NCI-H146 (cell line): Measurements from ENCODE around the gene KDR.

Experiments used
- DNase-seq: peaks from one replicate; lab custom pipeline; 2025; lab: John Stamatoyannopoulos, UW

Gene KDR

DNA sequence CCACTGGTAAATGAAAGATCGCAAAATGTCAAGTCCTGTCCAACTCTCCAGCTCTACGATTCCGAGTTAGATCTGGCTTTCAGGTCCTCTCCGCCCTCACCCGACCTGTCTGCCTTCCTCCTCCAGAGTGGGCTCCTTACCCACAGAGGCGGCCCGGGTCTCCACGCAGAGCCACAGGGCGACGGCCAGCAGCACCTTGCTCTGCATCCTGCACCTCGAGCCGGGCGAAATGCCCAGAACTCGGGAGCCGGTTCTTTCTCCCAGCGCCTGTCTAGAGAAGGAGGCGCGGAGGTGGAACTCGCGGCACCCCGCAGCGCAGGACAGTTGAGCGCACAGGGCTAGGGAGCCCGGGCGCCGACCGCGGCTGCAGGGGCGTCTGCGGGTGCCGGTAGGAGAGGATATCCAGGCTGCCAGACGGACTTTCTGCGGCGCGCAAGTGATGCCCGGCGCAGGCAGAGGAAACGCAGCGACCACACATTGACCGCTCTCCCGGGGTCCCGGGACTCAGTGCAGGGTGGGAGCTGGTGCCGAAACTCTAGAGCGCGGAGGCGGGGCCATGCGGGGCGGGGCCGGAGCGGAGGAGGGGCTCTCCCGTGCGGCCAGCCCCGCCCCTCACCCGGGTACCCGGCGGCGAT lies at the start of gene KDR:
TSS of gene KDR (minus strand) at position 509 of the 635 bp plus-strand sequence. CDS start at position 207, 302 bp downstream.
- DNase-seq, result peak; percentile 8

DNA sequence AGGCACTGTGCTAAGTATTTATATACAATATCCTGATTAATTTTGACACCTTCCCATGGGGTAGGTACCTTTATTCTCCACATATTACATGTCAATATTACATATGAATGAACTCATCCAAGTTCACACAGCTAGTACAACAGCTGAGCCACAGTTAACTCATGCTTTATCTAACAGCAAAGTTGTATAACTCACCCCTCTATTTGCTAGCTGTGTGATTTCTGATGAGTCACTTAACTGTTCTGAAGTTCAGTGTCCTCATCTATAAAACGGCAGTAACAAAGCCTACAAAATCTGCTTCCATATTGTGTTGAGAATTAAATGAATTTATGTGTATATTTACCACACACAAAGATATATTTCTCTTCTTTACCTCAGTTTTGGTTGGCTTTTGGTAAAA lies 48.2 kb upstream of the KDR start:
- no peak for DNase-seq

DNA sequence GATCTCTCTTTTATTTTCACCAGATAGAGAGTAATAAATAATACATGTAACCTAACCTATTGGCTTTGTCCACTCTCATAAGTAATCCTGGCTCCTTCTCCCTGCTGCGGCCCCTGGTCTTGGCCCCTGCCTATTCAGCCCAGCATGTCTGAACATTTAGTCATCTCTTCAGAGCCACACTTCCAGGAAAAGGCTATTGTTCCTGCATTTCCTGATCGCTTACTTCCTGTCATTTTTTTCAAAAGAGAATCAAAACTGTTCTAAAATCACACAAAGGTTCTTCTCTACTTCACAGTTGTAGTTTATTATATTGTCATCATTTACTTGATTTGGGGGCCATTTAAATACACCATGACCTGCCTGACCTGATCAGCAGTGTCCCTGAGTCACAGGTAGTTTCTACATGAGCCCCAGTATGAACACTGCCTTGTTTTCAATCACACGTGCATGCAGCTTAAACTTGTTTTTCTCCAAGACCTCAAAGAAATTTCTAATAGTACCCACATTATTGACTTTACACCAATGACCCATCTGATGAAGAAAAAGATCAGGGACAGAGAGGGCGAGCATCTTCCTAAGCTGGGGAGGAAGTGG lies 47.4 kb upstream of the KDR start:
- no peak for DNase-seq

DNA sequence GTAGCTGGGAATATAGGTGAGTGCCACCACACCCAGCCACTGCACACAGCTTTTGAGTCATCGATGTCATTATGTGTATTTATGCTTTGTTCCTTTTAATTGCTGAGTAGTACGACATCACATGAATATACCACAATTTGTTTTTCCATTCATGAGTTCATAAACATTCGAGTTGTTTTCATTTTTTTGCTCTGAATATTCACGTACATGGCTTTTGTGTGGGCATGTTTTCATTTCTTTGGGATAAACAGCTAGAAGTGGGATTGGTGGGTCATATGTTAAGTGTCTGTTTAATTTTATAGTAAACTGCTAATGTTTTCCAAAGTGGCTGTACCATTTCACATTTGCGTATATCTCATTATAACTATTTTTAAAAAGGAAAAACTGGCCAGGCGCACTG lies 45.1 kb upstream of the KDR start:
- no peak for DNase-seq

DNA sequence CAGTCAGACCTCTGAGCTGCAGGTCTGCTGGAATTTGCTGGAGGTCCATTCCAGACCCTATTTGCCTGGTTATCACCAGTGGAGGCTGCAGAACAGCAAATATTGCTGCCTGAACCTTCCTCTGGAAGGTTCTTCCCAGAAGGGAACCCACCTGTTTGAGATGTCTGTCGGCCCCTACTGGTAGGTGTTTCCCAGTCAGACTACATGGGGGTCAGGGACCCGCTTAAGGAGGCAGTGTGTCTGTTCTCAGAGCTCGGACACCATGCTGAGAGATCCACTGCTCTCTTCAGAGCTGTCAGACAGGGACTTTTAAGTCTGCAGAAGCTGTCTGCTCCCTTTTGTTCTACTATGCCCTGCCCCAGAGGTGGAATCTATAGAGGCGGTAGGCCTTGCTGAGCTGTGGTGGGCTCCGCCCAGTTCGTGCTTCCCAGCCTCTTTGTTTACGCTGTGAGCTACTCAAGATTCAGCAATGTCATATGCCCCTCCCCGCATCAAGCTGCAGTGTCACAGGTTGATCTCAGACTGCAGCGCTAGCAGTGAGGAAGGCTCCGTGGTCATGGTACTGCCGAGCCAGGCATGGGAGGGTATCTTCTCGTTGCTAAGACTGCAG lies 44.1 kb upstream of the KDR start:
- no peak for DNase-seq

DNA sequence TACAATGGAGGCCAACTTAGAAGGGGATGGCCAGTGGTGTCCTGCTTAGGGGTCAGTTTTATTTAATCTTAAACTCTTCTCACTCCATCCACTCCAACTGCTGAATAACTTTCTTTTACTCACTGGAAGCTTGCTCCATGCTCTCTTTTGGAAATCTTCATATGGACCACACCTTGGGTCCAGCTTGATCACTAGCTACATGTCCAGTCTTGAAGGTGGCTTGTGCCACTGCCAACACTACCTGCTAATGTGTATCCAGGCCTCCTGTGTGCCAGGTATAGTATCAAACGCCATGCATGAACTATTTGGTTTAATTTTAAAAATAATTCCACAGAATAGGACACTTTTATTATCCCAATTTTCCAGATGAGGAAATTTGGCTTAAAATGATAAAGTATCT lies 37.0 kb upstream of the KDR start:
- no peak for DNase-seq

DNA sequence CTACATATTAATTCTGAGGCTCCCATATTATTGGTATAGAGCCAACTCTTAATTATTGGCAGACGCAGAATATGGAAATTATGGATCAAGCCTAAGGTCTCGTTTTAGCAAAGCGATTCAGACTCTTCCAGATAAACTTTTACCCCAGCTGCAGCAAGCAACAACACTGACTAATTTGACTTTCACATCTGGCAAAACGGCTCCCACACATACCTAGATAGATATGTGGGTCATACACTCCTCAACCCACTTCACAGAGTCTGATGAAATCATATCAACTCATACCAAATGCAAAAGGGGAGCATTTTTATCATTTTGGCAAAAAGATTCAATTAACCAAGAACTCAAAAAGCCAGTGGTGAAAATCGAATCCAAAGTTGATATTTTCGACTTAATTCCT lies 36.3 kb upstream of the KDR start:
- no peak for DNase-seq

DNA sequence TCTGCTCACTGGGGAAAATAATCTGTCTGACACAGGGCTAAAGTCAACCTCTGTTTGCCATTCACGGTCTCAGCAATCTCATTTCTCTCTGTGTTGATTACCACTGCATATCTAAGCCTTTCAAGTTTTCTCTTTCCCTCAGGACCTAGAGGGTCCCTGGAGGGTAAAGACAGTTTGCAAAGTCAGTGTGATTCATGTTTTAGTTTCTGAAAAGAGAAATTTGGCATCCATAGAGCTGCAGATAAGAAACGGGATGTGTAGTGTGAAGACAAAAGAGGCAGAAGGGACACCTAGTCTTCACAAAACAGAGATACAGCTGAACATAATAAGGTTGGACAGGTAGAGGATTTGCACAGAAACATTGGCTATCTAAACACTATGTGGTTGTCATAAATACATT lies 34.5 kb upstream of the KDR start:
- DNase-seq, result no peak

DNA sequence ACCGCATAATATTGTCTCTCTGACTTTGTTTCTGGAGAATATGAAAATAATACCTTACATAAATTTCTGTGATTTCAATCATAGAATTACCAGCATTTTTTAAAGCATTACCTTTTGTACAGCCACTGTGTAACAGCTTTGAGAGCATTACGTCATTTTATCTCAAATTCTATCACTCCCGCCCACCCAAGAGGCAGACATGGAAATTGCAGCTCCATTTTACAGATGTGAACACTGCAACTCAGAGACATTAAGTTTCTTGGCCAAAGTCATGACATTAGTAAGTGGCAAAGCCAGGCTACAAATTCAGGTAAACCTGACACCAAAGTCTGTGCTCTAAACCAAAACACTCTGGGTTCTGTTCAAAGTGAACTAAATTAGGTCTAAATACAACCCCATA lies 33.6 kb upstream of the KDR start:
- DNase-seq, result no peak

DNA sequence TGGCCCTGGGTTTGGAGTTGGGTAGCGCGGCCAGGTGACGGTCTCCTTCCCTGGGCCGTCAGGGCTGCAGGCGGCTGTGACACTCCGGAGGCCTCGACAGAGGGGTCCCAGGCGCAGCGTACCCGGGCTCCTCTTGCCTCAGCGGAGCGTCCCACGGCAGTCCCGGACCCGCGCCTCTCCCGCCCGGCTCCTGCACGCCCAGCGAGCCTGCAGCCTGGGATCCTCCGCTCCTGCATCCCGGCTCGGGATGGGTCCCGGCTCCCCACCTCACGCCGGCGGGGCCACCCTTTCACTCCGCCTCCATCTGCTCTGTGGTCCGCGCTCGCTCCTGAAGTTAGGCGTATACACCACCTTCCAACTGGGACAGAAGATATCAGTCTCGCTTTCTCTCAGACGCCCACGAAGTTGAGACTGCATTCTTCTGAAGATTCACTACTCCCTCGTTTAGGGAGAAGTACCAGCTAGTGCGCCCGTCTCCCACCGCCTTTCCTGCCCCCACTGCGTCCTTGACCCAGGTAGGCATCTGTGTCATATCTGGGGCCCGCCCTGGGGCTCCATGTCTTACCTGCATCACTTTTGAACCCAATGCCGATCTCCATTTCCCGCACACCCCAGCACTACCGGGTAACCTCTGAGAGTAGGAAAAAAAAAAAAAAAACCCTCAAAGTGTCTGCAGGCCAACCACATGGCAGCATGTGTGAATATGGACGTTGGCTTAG lies 32.3 kb upstream of the KDR start:
- DNase-seq, result no peak

DNA sequence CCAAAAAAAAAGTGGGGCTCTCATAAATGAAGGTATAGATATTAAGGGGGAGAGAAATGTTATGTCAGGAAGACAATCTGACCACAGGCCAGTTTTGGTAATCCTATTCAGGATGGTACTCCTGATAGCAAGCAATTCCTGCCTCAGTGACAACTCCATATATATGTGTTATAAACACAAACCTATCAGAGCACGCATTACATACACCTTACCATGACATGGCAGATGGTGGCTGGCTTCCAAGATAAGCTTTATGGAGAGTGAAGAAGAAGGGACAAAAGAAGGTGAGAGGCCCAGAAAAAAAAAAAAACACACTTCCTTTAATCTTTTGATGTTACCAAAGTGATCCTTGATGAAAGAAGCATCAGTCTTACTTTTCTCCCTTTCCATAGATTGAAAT lies 29.5 kb upstream of the KDR start:
- no peak for DNase-seq

DNA sequence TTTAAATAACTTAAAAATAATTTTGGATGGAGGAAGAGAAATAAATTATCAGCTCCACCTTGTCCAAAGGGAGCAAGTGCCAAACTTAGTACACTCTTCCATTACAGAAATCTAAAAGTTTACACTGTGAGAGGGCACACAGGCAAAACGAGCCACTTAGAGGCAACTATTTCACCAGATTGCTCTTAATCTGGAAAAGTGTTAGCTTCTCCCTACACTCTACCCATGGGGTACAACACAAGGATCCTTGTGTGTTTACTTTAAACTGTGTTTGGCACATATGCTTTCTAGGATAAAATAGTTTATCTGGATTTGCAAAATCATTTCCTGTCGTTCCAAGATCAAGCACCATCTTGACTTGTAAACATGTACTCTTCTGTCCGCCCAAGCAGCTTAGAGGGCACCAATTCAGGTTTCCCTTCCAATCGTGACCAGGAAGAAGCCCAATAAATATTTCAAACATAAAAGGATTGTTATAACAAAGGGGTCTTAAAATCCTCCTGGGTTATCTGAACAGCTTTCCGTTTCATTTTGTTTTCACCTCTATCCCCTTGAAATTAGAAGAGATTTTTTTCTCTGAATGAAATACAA lies 29.0 kb upstream of the KDR start:
- no peak for DNase-seq

DNA sequence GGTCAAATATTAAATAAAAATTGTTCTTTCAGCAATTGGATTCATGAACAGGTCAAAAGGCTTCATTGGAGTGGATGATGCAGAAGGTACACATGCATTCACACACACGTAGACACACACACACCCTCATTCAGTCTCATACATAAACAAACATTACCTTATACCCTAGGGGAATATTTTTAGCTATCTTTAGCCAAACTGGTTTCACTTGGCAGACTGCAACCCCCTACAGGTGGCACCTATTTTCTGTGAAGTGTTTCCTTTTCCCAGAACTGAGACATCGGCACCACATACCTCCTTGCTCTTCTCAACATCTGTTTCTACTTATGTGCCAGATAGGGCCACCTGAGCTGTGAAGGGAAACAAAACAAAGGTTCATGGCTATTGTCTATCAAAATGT lies 18.5 kb upstream of the KDR start:
- no peak for DNase-seq

DNA sequence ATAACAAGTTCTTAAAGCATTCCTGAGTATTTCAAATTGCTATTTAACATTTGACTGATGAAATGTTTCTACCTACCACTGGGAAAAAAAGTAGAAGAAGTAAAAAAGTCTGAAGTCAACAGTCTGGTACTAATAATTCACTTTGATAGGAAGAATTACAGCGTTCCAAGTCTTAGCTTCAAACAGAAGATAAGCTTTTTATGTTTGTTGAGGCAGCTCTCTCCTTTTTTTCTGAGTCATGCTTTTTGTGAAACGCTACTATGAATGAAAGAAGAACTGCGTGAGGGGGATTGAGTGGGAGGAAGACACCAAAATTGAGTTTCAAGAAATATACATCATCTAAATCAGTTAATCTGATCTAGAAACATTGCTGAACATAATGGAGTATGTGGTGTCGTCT lies 13.0 kb upstream of the KDR start:
- no peak for DNase-seq

DNA sequence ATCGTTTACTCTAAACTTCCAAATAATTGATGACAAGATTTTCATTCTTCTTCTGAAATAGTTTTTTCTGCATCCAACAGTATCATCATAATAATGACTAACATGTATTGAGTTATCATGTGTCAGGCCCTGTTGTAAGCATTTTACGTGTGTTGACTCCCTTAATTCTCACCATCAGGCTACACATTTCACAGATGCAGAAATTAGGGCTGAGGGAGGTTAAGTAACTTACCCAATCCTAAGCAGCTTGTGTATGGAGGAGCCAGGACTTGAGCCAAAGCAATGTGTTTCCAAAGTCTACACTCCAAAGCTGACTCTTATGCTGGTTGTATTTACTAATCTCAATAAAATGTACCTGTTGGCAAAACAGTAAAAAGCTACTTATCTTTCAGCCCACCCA lies 11.2 kb upstream of the KDR start:
- no peak for DNase-seq

DNA sequence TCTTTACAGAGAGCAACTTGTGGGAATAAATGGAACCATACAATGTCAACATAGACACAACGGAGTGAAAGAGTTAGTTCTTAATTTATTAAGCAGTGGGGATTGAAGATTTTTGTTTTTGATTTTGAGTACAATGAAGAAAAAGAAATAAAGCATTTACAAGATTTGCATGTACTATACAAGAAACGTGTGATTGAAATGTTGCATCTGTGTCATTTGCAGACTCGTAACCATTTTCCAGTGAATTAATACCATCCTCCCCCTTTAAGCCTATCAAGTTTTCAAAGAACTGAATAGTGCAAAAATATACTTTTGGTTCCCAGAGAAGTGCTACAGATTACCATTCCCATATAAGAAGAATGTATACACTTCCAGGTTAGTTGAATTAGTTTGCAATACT lies 8.6 kb upstream of the KDR start:
- no peak for DNase-seq

DNA sequence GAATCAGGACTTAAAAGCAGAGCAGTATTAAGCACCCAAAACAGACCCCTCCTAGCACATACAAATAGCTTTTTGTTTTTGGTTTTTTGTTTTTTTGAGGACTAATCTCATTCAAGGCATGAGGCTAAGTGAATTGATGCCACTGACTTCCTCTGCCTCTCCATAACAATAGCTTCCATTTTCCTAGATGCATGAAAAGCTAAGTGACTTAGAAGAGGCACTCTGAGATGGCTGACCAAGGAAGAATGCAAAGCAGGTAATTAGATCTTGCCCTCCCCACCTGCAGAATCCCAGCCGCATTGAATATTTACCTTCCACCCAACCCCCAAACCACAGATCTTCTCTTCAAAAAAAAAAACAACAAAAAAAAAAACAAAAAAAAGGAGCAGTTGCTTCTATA lies 7.4 kb upstream of the KDR start:
- no peak for DNase-seq

DNA sequence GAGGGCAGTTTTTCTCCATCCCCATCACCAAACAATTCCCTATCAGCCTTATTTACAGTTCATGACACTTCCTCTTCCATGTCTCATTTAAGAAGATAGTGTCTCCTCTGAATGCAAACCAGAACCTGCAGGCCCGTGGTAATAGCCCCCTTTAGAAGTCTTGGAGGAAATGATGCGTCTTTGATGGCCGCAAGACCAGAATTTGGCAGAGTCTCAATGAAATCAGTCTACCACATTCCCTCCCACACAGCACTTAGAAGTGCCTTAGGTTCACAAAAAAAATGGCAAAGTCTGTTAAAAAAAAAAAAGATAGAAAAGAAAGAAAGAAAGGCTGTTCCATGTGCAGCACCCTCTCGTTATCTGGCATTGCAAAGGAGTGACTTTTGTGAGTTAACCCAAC lies 2.1 kb upstream of the KDR start:
- no peak for DNase-seq

DNA sequence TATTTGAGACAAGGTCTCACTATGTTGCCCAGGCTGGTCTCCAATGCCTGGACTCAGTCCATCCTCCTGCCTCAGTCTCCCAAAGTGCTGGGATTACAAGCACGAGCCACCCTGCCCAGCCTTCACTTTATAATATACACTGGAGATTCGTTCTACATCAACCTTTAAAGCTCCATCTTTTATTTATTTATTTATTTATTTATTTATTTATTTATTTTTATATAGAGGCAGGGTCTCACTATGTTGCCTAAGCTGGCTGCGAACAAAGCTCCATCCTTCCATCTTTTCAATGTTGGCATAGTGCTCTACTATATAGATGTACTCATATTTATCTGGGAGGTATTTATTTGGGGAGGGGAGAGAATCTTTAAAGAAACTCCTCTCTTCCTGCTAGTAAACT lies 1.7 kb upstream of the KDR start:
- DNase-seq, result no peak

DNA sequence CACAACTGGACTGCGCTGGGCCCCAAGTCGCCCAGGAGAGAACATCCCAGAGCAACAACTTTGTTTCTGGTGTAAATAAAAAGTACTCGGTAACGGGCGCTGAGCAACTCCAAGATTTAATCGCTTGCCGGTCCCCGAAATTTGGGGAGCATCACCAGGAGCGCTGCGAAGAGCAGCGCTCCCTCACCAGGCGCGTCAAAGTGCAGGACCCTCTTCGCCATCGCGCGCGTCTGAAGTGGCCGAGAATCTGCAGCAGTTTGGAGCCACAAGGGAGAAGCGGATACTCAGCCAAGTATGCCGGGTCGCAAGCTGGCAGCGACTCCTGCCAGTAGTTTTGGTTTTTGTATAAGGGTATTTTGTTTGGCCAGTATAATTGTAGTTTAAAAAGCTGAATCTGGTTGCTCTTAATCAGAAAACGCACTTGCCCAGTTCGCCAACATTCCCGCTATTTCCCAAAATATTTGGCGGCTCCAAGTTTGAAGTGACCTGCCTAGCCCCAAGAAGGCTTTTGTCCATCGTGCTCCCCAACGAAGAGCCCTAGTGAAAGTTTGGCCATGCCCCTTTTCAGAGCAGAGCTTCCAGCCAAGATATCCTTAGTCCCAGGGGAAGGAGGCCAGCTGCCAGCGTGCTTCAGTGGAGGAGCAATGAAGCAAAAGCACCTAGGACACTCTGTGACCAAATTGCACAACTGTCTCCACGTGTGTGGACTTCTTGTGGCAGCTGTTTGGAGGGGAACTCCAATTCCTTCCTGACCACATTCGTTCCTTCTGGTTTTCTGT lies 557 bp upstream of the KDR start:
- DNase-seq, result no peak

DNA sequence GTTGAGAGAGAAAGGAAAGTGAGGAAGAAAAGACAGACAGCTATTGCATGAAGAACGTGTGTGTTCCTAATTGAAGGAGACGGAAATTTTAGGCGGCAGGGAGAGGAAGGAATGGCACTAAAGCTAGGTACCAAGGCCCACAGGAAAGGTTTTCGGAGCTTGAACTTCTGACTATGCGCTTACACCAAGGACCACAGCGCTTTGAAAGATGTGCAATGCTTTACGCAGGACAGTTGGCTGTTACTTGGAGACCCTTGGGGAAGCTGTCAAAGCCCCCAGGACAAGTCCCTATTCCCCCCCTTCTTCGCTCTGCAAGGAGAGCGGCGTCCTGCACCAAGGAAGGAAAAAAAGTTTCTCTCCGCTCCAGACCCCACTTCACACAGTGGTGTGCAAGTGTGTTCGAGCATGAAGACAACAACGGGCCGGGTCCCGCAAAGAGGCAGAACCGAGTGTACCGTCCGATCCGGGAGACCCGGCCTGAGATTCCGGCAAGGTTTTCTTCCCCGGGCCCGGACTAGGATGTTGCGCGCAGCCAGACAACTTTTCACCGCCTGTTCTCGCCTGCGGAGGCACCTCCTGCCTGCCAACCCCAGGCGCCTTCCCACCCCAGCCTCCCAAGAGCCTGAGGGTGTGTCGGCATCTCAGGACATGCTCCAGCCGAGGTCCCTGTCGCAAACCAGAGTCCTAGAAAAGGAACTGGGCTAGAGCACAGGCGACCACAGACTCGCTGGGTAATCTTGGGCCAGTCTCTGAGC lies 896 bp downstream of the KDR start:
- DNase-seq, result no peak
